ENCODE results near the gene CD180.

CD180 gene

GRCh38 chr5:67141644-67142043 is 55.0 kb downstream of the CD180 start:
- no peak for DNase-seq (ENCODE audit: low read depth)

GRCh38 chr5:67140413-67140812 is 56.2 kb downstream of the CD180 start:
- DNase-seq (ENCODE audit: low read depth) = no peak
- no peak overlapping the region for H3K4me3 ChIP-seq (ENCODE audit: low read depth, low read length)
- no peak for TF ChIP-seq MAX (IDR thresholded peaks at IDR 0.05; ENCODE audit: low read depth, low read length)
- no peak for TF ChIP-seq MYC (IDR thresholded peaks at IDR 0.05; ENCODE audit: low read depth, low read length)
- TF ChIP-seq POLR2A (IDR thresholded peaks at IDR 0.05; ENCODE audit: extremely low read depth, insufficient read length) = no peak
- TF ChIP-seq CTCF (IDR thresholded peaks at IDR 0.05; ENCODE audit: low read depth, low read length) = no peak

More at GRCh38 chr5:67141644-67142043, 55.0 kb downstream of the CD180 start:
- TF ChIP-seq CTCF (IDR thresholded peaks at IDR 0.05; ENCODE audit: low read depth, low read length) (no peak), MAX (IDR thresholded peaks at IDR 0.05; ENCODE audit: low read depth, low read length) (no peak), MYC (IDR thresholded peaks at IDR 0.05; ENCODE audit: low read depth, low read length) (no peak), POLR2A (IDR thresholded peaks at IDR 0.05; ENCODE audit: extremely low read depth, insufficient read length) (no peak)
- H3K4me3 ChIP-seq (ENCODE audit: low read depth, low read length) = no peak overlapping the region

GRCh38 chr5:67139030-67139429 is 57.6 kb downstream of the CD180 start:
- TF ChIP-seq POLR2A (IDR thresholded peaks at IDR 0.05; ENCODE audit: extremely low read depth, insufficient read length) (no peak), MAX (IDR thresholded peaks at IDR 0.05; ENCODE audit: low read depth, low read length) (no peak), CTCF (IDR thresholded peaks at IDR 0.05; ENCODE audit: low read depth, low read length) (no peak), MYC (IDR thresholded peaks at IDR 0.05; ENCODE audit: low read depth, low read length) (no peak)
- DNase-seq (ENCODE audit: low read depth) = no peak
- H3K4me3 ChIP-seq (ENCODE audit: low read depth, low read length) = no peak overlapping the region

GRCh38 chr5:67135381-67135984 is 61.1 kb downstream of the CD180 start:
- no peak overlapping the region for H3K4me3 ChIP-seq (ENCODE audit: low read depth, low read length)
- TF ChIP-seq POLR2A (IDR thresholded peaks at IDR 0.05; ENCODE audit: extremely low read depth, insufficient read length) = no peak
- TF ChIP-seq CTCF (IDR thresholded peaks at IDR 0.05; ENCODE audit: low read depth, low read length) = no peak
- TF ChIP-seq MYC (IDR thresholded peaks at IDR 0.05; ENCODE audit: low read depth, low read length) = no peak
- no peak for TF ChIP-seq MAX (IDR thresholded peaks at IDR 0.05; ENCODE audit: low read depth, low read length)
- DNase-seq (ENCODE audit: low read depth) = no peak

- no peak overlapping the region for H3K4me3 ChIP-seq (ENCODE audit: low read depth, low read length)
- TF ChIP-seq CTCF (IDR thresholded peaks at IDR 0.05; ENCODE audit: low read depth, low read length) (no peak), MYC (IDR thresholded peaks at IDR 0.05; ENCODE audit: low read depth, low read length) (no peak), POLR2A (IDR thresholded peaks at IDR 0.05; ENCODE audit: extremely low read depth, insufficient read length) (no peak), MAX (IDR thresholded peaks at IDR 0.05; ENCODE audit: low read depth, low read length) (no peak)
- DNase-seq (ENCODE audit: low read depth) = no peak
Observed at GRCh38 chr5:67133776-67134175, 62.8 kb downstream of the CD180 start.
